ENCODE data around the gene SLC35G6. TPM values are rescaled to one million over a fixed set of nuclear protein-coding genes. Genes with fewer than 3 reads are reported as not detected.

SLC35G6 gene
- polyA plus RNA-seq, 2 of the 4 experiments (the other 2 are of a cell fraction) = not detected

DNA sequence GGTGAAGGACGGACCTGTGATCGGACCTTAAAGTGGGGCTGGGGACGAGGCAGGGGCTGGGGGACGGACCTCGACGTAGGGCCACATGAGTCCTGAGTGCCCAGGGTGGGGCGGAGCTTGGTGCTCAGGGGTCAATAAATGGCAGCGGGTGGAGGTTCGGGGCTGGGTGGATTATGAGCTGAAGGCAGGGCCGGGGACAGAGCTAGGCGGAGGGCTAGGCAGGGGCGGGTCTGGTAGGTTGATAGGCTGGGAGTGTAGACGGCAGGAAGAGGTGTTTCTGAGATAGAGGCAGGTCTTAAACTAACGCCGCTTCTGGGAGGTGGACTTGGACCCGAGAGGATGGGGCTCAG, 35.7 kb upstream of the SLC35G6 start:
- Histone ChIP-seq H3K4me1 (peaks cover 18% of the 10 kb centered on the region), H3K9me3 (no peaks in the 10 kb centered on the region), H3K4me2 (peak overlapping the region; percentile 83), H3K4me3 (peak overlapping the region; percentile 37), H3K27ac (peak overlapping the region; percentile 63 to 74)
- ATAC-seq = peak; percentile 40 to 79
- DNase-seq (ENCODE audit: low read depth in 1 of 2, low spot score in 1 of 2) = peak; percentile 46 to 61
- 40% methylated on average over 13 of the region's 16 CpGs for WGBS (ENCODE audit: missing lambda C conversion rate)
- TF ChIP-seq BHLHE40 (IDR thresholded peaks at IDR 0.05; ENCODE audit: low read depth, low read length) = no peak
- TF ChIP-seq ZFP36 (IDR thresholded peaks at IDR 0.05; ENCODE audit: borderline replicate concordance, partially characterized antibody) = no peak
- TF ChIP-seq, protein P1, sequence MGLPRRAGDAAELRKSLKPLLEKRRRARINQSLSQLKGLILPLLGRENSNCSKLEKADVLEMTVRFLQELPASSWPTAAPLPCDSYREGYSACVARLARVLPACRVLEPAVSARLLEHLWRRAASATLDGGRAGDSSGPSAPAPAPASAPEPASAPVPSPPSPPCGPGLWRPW (IDR thresholded peaks at IDR 0.05) = no peak
- TF ChIP-seq HOXB5 (CRISPR knock-in tag; IDR thresholded peaks at IDR 0.05) = no peak
- TF ChIP-seq MYC (IDR thresholded peaks at IDR 0.05; ENCODE audit: borderline replicate concordance, low read length) = no peak
- no peak for TF ChIP-seq CHD4 (IDR thresholded peaks at IDR 0.05; ENCODE audit: borderline replicate concordance)
- no peak for TF ChIP-seq HOXB13 (CRISPR knock-in tag; IDR thresholded peaks at IDR 0.05; ENCODE audit: low read depth)
- no peak for TF ChIP-seq NFE2L2 (conservative IDR thresholded peaks at IDR 0.05; ENCODE audit: low read length)
- TF ChIP-seq RCOR1 (IDR thresholded peaks at IDR 0.05; ENCODE audit: low read depth, low read length) = no peak
- no peak for TF ChIP-seq HEYL (CRISPR knock-in tag; IDR thresholded peaks at IDR 0.05)
- TF ChIP-seq KDM1A (IDR thresholded peaks at IDR 0.05; ENCODE audit: low read depth) = no peak
- TF ChIP-seq CBX8 (IDR thresholded peaks at IDR 0.05) = no peak
- ChIA-PET POLR2A (interaction anchor here (1.2 to 2.7 kb wide), 2 partner anchors 34 to 42 kb away, joined by 4 to 8 read pairs; partner anchors contain the start of genes TMEM256 and ZBTB4), CTCF (interaction anchor here (0.9 to 30.1 kb wide), 7 partner anchors 4 to 115 kb away, joined by 3 to 342 read pairs (median 7); partner anchors contain the start of genes CHRNB1, FGF11, SENP3 and TMEM102)
- no peak for FAIRE-seq

DNA sequence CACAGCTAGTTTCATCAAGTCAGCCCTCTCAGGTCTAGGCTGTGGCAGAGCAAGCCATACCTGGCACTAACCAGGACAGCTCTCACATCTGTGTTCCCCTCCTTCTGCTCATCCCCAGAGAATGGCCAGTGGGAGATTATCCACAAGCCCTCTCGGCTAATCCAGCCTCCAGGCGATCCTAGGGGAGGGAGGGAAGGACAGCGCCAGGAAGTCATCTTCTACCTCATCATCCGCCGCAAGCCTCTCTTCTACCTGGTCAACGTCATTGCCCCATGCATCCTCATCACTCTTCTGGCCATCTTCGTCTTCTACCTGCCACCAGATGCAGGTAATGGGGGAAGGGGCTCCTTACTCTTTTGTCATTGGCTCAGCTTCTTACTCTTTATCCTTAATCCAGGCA, 32.8 kb upstream of the SLC35G6 start:
- ATAC-seq (no peak), FAIRE-seq (no peak), DNase-seq (ENCODE audit: low read depth in 1 of 2, low spot score in 1 of 2) (no peak)
- TF ChIP-seq, protein P2, sequence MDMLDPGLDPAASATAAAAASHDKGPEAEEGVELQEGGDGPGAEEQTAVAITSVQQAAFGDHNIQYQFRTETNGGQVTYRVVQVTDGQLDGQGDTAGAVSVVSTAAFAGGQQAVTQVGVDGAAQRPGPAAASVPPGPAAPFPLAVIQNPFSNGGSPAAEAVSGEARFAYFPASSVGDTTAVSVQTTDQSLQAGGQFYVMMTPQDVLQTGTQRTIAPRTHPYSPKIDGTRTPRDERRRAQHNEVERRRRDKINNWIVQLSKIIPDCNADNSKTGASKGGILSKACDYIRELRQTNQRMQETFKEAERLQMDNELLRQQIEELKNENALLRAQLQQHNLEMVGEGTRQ (IDR thresholded peaks at IDR 0.05) = no peak
- no peak for TF ChIP-seq POLR2A (IDR thresholded peaks at IDR 0.05; ENCODE audit: low read length)
- TF ChIP-seq, protein P1 (IDR thresholded peaks at IDR 0.05) = no peak
- TF ChIP-seq NR3C1 (IDR thresholded peaks at IDR 0.05) = no peak
- TF ChIP-seq ZFP36 (IDR thresholded peaks at IDR 0.05; ENCODE audit: borderline replicate concordance, partially characterized antibody) = no peak
- TF ChIP-seq JUN (IDR thresholded peaks at IDR 0.05) = no peak
- TF ChIP-seq RFX5 (IDR thresholded peaks at IDR 0.05) = no peak
- TF ChIP-seq CEBPB (IDR thresholded peaks at IDR 0.05) = no peak
- H3K4me2 ChIP-seq = no peak overlapping the region
- ChIA-PET POLR2A (interaction anchor here (0.8 kb wide), 1 partner anchor 8 kb away, joined by 3 read pairs; no protein-coding TSS in a partner anchor), CTCF (interaction anchor here (1.0 to 30.1 kb wide), 6 partner anchors 7 to 112 kb away, joined by 3 to 342 read pairs (median 14); partner anchors contain the start of genes CHRNB1, FGF11, SENP3 and TMEM102)
- H3K27ac ChIP-seq = no peak overlapping the region
- H3K4me1 ChIP-seq = peaks cover 14% of the 10 kb centered on the region; the same call in 2 of the 3 replicates
- WGBS (ENCODE audit: missing lambda C conversion rate) = 72% methylated on average over 7 of the region's 7 CpGs
- H3K4me3 ChIP-seq = no peak overlapping the region
- H3K9me3 ChIP-seq = no peaks in the 10 kb centered on the region

DNA sequence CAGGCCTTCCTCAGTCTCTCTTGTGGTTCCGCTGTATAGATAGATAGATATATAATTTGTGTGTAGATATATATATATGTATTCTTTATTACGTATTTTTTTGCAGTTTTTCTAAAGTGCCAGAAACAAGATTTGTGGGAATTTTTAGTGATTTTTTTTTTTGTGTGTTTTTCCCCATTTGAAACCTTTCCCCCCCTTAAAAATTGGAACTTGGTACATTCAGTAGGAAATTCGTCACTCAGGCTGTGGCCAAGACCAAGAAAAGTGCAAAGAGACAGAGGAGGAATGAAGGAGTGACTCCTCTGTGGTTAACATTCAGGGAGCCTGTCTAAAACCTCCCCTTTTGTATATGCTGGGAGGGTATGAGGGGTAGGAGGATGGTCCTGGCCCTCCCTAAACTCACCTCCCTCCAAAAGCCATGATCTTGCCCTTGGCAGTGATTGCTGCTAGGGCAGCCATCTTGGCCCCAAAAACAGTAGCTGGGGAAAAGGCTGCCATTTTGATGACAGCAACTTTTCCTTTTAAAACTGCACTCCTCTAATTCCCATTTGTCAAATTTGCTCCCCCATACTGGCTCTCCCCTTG, 21.2 kb upstream of the SLC35G6 start:
- FAIRE-seq = no peak
- DNase-seq (ENCODE audit: low read depth in 1 of 2, low spot score in 1 of 2) = no peak
- no peak overlapping the region for H3K27ac ChIP-seq
- no peak overlapping the region for H3K4me3 ChIP-seq
- CTCF ChIA-PET = interaction anchor here (1.8 to 30.1 kb wide), 3 partner anchors 19 to 101 kb away, joined by 5 to 342 read pairs (median 17); partner anchors contain the start of genes CHRNB1, FGF11, SENP3 and TMEM102
- no peak for ATAC-seq
- no peaks in the 10 kb centered on the region for H3K4me1 ChIP-seq
- H3K9me3 ChIP-seq = no peaks in the 10 kb centered on the region
- H3K4me2 ChIP-seq = no peak overlapping the region
- TF ChIP-seq FOSL2 (IDR thresholded peaks at IDR 0.05) (no peak), FOSL2 (CRISPR knock-in tag; IDR thresholded peaks at IDR 0.05) (no peak), EHMT2 (IDR thresholded peaks at IDR 0.05; ENCODE audit: low read depth) (0 out of 2 replicates have a peak, but pooled peaks have one; percentile 16)
- POLR2A ChIA-PET = interaction anchor here (0.6 kb wide), 1 partner anchor 62 kb away, joined by 3 read pairs; no protein-coding TSS in a partner anchor
- WGBS (ENCODE audit: missing lambda C conversion rate) = 71% methylated on average over 3 of the region's 3 CpGs

All from A549 (cell line).